ENCODE data around the gene ITGB1BP2. TPM values are rescaled to one million over a fixed set of nuclear protein-coding genes. Genes with fewer than 3 reads are reported as not detected.
"Not testable (repeated sequence)": the region's sequence is repeated elsewhere in the genome, so short reads cannot be mapped to it uniquely, and the experiment has no call there.

Gene ITGB1BP2
- total RNA-seq (1 to 10 TPM; 1.6 to 2.4 TPM), total RNA-seq (2.5 to 3.7 reads per million in 2 donors)

DNA sequence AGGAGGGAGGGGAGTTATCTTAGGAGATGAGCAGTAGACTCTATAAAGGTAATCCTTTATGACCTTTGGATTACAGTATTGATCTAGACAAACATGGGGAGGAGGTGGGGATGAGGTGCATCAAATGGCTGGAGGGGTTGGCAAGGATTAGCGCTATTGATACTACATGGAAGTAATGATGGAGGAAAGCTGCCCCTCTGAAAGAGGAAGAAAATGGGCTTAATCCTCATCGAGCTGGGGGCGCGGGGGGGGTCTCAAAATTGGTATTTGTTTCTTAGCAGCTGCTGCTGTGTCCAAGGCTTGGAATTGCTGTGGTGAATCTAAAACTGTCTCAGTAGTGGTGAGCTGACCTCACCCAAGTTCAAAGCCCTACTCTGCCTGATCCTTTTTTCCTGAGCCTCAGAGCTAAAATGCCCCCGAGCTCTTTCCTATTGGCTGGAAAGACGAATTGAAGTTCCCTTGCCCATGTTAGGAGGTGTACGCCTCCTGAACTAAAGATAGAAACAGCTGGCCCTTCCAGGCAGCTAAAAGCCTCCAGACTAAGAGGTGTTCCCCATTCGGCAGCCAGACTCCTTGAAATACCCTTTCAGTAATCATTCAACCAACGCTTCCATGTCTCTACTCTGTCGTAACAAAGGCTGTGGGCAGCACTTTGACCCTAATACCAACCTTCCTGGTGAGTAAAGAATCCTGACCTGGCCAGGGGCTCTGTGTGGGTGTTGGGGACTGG lies at the start of gene ITGB1BP2:
TSS of gene ITGB1BP2 (plus strand) at position 556 of the 730 bp plus-strand sequence. CDS start at position 613, 57 bp downstream.
- Mint-ChIP-seq H3K36me3 (ENCODE audit: low read depth) (peaks cover 4% of the 10 kb centered on the region), H3K4me3 (peak within 1 kb of the TSS; percentile 67), H3K4me1 (peaks cover 2% of the 10 kb centered on the region), H3K27me3 (no peaks in the 10 kb centered on the region), H3K27ac (peak within 1 kb of the TSS; percentile 83)
- H3K9me3 ChIP-seq (ENCODE audit: control insufficient read depth, low read length, poor library complexity, severe bottlenecking): no peaks in the 10 kb centered on the region
- DNase-seq (no peak), ATAC-seq (no peak)

- DNase-seq (no peak), ATAC-seq (no peak)
- H3K36me3 Mint-ChIP-seq (ENCODE audit: low read depth): peaks cover 3% of the 10 kb centered on the region
- H3K9me3 ChIP-seq (ENCODE audit: control insufficient read depth, low read length, poor library complexity, severe bottlenecking): no peaks in the 10 kb centered on the region
- no peak overlapping the region for H3K4me3 Mint-ChIP-seq
- no peak overlapping the region for H3K27ac Mint-ChIP-seq
- H3K4me1 Mint-ChIP-seq: peaks cover 15% of the 10 kb centered on the region
- no peaks in the 10 kb centered on the region for H3K27me3 Mint-ChIP-seq
Observed at GRCh38 chrX:71252221-71252620, 49.3 kb upstream of the ITGB1BP2 start.

GRCh38 chrX:71253253-71254091 lies 48.1 kb upstream of the ITGB1BP2 start:
- DNase-seq: peak; percentile 9 to 26 (median 14)
- no peak for ATAC-seq
- H3K9me3 ChIP-seq (ENCODE audit: control insufficient read depth, low read length, poor library complexity, severe bottlenecking): no peaks in the 10 kb centered on the region
- peaks cover 3% of the 10 kb centered on the region for H3K36me3 Mint-ChIP-seq (ENCODE audit: low read depth)
- peaks cover 15% of the 10 kb centered on the region for H3K4me1 Mint-ChIP-seq
- peak overlapping the region; percentile 96 for H3K4me3 Mint-ChIP-seq
- peak overlapping the region; percentile 93 for H3K27ac Mint-ChIP-seq
- H3K27me3 Mint-ChIP-seq: no peaks in the 10 kb centered on the region

GRCh38 chrX:71254092-71254963 lies 47.2 kb upstream of the ITGB1BP2 start, which contains the start of gene ZMYM3:
TSS of gene ZMYM3 (minus strand) at chrX:71254140. CDS start at chrX:71253255, 885 bp downstream.
- no peaks in the 10 kb centered on the region for H3K9me3 ChIP-seq (ENCODE audit: control insufficient read depth, low read length, poor library complexity, severe bottlenecking)
- H3K4me1 Mint-ChIP-seq: peaks cover 15% of the 10 kb centered on the region
- no peaks in the 10 kb centered on the region for H3K27me3 Mint-ChIP-seq
- peak within 1 kb of the TSS; percentile 96 for H3K4me3 Mint-ChIP-seq
- H3K27ac Mint-ChIP-seq: peak within 1 kb of the TSS; percentile 93
- ATAC-seq (peak; percentile 87), DNase-seq (peak; percentile 55 to 70 (median 66))
- H3K36me3 Mint-ChIP-seq (ENCODE audit: low read depth): no peaks in the 10 kb centered on the region

GRCh38 chrX:71256051-71256450 lies 45.5 kb upstream of the ITGB1BP2 start:
- DNase-seq: no peak
- Mint-ChIP-seq H3K27me3 (no peaks in the 10 kb centered on the region), H3K4me1 (peaks cover 13% of the 10 kb centered on the region), H3K4me3 (peak overlapping the region; percentile 96), H3K27ac (peak overlapping the region; percentile 93), H3K36me3 (ENCODE audit: low read depth) (no peaks in the 10 kb centered on the region)
- no peak for ATAC-seq
- H3K9me3 ChIP-seq (ENCODE audit: control insufficient read depth, low read length, poor library complexity, severe bottlenecking): no peaks in the 10 kb centered on the region

- no peaks in the 10 kb centered on the region for H3K27me3 Mint-ChIP-seq
- H3K9me3 ChIP-seq (ENCODE audit: control insufficient read depth, low read length, poor library complexity, severe bottlenecking): no peaks in the 10 kb centered on the region
- no peaks in the 10 kb centered on the region for H3K36me3 Mint-ChIP-seq (ENCODE audit: low read depth)
- DNase-seq: no peak
- H3K4me3 Mint-ChIP-seq: no peak overlapping the region
- ATAC-seq: no peak
- no peak overlapping the region for H3K27ac Mint-ChIP-seq
- H3K4me1 Mint-ChIP-seq: peaks cover 13% of the 10 kb centered on the region
Observed at GRCh38 chrX:71256856-71257255, 44.7 kb upstream of the ITGB1BP2 start.

GRCh38 chrX:71268624-71269023 lies 32.9 kb upstream of the ITGB1BP2 start:
- not testable (repeated sequence) for H3K4me1 Mint-ChIP-seq; H3K4me3 Mint-ChIP-seq; H3K27me3 Mint-ChIP-seq; H3K36me3 Mint-ChIP-seq (ENCODE audit: low read depth); ATAC-seq; DNase-seq; H3K27ac Mint-ChIP-seq; H3K9me3 ChIP-seq (ENCODE audit: control insufficient read depth, low read length, poor library complexity, severe bottlenecking)

DNA sequence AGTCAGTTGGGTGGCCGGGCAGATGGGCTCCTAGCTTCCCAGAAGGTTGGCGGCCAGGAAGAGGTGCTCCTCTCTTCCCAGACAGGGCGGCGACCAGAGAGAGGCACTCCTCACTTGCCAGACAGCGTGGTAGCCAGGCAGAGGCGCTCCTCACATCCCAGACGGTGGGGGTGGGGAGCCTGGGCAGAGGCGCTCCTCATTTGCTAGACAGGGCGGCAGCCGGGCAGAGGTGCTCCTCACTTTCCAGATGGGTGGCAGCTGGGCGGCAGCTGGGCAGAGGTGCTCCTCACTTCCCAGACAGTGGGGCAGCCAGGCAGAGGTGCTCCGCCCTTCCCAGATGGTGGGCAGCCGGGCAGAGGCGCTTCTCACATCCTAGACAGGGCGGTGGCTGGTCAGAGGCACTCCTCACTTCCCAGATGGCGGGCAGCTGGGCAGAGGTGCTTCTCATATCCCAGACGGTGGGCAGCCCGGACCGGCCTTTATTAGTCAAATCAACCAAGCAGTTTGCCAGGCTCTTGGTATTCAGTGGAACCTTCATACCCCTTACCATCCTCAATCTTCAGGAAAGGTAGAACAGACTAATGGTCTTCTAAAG lies 31.7 kb upstream of the ITGB1BP2 start:
- no peak overlapping the region for H3K27ac Mint-ChIP-seq
- no peak for DNase-seq
- H3K36me3 Mint-ChIP-seq (ENCODE audit: low read depth): peaks cover 2% of the 10 kb centered on the region
- no peak overlapping the region for H3K4me3 Mint-ChIP-seq
- ATAC-seq: no peak
- no peaks in the 10 kb centered on the region for H3K27me3 Mint-ChIP-seq
- H3K4me1 Mint-ChIP-seq: no peaks in the 10 kb centered on the region
- H3K9me3 ChIP-seq (ENCODE audit: control insufficient read depth, low read length, poor library complexity, severe bottlenecking): no peaks in the 10 kb centered on the region

- not testable (repeated sequence) for DNase-seq; H3K4me1 Mint-ChIP-seq; H3K27me3 Mint-ChIP-seq; H3K27ac Mint-ChIP-seq; ATAC-seq; H3K36me3 Mint-ChIP-seq (ENCODE audit: low read depth); H3K9me3 ChIP-seq (ENCODE audit: control insufficient read depth, low read length, poor library complexity, severe bottlenecking)
- H3K4me3 Mint-ChIP-seq: peak overlapping the region; percentile 7
Observed at GRCh38 chrX:71272313-71272712, 29.2 kb upstream of the ITGB1BP2 start.

DNA sequence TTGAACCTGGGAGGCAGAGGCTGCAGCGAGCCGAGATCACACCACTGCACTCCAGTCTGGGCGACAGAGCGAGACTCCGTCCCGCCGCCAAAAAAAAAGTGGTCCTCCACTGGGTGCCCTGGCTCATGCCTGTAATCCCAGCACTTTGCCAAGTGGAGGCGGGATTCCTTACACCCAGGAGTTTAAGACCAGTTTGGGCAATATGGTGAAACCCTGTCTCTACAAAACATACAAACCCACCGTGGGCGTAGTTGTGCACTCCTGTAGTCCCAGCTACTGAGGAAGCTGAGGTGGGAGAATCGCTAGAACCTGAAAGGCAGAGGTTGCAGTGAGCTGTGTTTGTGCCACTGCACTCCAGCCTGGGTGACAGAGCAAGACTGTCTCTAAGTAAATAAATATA lies 20.2 kb upstream of the ITGB1BP2 start:
- H3K4me1 Mint-ChIP-seq; H3K27me3 Mint-ChIP-seq; H3K9me3 ChIP-seq (ENCODE audit: control insufficient read depth, low read length, poor library complexity, severe bottlenecking); DNase-seq; H3K27ac Mint-ChIP-seq; H3K4me3 Mint-ChIP-seq; ATAC-seq; H3K36me3 Mint-ChIP-seq (ENCODE audit: low read depth): not testable (repeated sequence)

- peak; percentile 50 for ATAC-seq
- Mint-ChIP-seq H3K27me3 (no peaks in the 10 kb centered on the region), H3K27ac (peak overlapping the region; percentile 98), H3K4me1 (peaks cover 4% of the 10 kb centered on the region), H3K4me3 (peak overlapping the region; percentile 98), H3K36me3 (ENCODE audit: low read depth) (peaks cover 2% of the 10 kb centered on the region)
- DNase-seq: peak in 1 of 3 donors; percentile 31
- no peaks in the 10 kb centered on the region for H3K9me3 ChIP-seq (ENCODE audit: control insufficient read depth, low read length, poor library complexity, severe bottlenecking)
Observed at GRCh38 chrX:71282514-71283402, 18.8 kb upstream of the ITGB1BP2 start.

All from T-helper 17 cell (primary cell).